Stimulated activated CD4-positive, alpha-beta T cell treated with anti-CD3 and anti-CD28 coated beads, Interleukin-12 subunit alpha, Interleukin-12 subunit beta, amount 100 ng/mL, for 48 hours (primary cell): ENCODE data around the gene VRK1.

ENCODE experiments used
- DNase-seq, 3 donors: peaks; one replicate each; pipeline ENCODE4 v3.0.0-alpha.2; 2020; ENCODE audit warnings: low read depth in 2 of 3, low spot score in 1 of 3

The VRK1 gene

DNA sequence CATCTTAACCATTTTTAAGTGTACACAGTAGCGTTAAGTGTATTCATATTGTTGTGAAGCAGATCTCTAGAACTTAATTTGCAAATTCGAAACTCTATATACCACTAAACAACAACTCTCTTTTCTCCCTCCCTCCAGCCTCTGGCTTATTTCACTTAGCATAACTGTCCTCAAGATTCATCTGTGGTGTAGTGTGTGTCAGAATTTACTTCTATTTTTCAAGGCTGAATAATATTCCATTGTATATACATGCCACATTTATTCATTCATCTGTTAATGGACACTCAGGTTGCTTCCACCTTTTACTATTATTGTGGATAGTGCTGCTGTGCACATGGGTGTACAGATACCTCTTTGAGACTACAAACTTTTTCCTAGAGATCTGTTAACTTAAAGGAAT, 26.5 kb downstream of the VRK1 start:
- no peak for DNase-seq

DNA sequence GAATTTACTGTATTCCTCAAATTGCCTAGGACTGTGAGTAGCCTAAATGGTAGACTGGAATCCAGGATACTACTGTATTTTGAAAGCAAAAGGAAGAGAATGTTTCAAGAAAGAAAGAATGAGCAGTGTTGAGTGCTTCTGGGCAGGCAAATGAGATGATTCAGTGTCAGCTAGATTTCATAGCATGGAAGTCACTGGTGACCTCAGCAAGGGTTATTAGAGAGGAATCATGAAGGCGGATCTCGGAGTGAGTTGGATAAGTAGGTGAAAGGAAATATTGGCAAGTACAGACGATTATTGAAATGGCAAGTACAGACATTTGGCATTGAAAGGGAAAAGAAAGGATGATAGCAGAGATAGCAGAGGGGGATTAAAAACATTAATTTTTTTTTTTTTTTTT, 27.1 kb downstream of the VRK1 start:
- no peak for DNase-seq

DNA sequence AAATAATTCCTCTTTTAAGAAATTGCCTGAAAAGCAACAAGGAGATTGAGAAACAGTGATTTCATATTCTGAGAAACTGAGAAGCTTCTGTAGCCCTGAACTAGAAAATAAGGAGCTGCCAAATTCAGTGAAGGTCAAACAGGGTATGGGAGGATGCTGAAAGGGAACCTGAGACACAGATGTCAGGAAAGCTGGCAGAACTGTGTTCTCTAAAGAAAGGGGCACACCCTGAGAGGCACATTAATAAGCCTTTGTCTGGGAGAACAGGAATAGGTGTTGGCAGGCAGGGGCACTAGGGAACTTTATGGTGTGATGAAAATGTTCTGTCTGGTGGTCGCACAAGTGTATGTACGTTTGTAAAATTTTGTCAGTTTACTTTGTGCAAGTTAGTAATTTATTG, 29.6 kb downstream of the VRK1 start:
- no peak for DNase-seq

DNA sequence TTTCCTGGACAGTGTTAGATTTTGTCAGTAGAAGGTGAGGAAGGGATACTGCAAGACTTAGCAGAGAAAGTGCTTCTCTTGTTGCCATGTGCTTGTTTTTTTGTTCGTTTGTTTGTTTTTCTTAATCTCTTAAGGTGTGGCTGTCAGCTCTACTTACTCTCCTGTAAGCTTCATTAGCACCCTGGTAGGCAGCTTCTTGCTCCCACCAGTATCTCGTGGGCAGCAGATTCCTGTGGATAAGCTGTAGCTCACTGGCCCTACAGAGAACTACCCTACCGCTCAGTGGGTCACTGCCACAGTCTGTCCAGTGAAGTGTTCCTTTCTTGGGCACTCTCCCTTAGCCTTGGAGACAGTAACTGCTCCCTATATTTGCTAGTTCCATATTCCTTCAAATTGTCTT, 30.1 kb downstream of the VRK1 start:
- DNase-seq = no peak

DNA sequence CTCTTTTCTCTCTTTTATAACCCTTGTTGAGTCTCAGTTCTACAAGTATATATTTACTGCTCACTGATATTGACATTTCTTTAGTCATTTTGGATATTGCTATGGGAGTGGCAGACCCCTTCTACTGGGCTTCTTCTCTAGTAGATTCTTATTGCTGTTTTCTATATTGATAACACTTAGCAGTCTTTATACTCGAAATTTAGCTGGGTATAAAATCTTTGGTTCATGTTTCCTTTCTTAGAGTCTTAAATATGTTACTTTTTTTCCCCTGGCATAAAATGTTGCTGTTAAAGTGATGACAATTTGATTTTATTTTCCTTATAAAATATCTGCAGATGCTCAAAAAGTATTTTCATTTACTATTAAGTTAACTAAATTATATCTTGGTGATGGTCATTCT, 32.6 kb downstream of the VRK1 start:
- DNase-seq = no peak

DNA sequence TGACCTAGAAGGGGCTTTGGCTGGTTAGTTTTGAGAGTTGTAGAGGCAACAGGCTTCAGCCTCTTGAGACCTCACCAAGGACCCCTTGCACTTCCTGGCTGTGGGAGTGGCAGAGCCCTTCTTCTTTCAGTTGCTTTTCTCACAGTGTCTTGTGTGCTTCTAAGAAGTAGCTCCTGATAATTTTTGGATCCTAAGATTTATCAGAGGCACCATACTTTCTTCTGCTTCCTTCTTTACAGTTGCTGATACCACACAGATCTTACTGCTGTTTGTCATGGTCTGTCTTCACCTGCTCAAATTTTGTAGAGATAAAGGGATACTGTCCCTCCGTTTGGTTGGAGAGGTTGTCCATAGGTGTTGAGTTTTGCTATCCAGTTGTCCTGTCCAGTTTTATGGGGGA, 33.8 kb downstream of the VRK1 start:
- no peak for DNase-seq

DNA sequence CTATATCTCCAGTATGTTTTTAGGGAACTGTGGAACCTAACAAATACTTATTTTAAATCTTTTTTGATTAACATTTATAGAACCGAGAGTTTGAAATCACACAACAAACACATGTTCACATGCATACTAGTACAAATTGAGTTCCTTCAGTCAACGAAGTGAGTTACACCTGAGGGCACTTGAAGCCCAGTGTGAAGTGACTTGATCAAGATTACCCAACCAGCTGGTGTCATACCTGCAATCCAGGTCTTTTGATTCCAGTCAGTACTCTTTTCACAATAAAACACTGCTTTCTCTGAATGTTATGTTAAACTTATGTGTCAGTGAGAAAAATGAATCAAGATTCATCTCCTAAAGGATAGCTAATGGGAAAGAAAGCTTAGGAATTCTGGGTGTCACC, 35.2 kb downstream of the VRK1 start:
- no peak for DNase-seq

DNA sequence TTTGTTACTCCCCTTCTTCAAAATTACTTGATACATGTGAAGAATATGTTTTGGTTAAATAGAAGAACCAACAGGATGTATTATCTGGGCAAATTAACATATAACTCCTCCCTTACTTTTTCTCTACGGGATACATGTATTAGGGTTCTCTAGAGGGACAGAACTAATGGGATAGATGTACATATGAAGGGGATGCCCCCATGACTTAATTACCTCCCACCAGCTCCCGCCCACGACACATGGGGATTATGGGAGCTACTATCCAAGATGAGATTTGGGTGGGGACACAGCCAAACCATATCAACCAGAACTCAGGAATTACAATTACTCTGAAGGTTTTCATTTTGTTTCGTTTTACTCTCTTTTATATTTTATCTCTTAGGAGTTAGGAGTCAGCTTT, 41.3 kb downstream of the VRK1 start:
- DNase-seq = no peak

DNA sequence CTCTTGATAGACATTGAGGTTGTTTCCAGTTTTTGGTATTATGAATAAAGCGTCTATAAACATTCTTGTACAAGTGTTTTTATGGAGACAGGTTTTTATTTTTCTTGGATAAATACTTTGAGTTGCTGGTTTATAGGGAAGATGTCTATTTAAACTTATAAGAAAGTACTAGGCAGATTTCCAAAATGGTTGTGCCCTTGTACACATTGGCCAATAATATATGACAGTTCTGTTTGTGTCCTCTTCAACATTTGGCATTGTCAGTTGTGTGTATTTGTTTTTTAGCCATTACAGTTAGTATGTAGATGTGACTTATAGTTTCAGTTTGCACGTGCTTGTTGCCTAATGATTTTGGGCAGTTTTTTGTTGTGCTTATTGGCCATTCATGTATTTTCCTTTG, 42.1 kb downstream of the VRK1 start:
- no peak for DNase-seq

DNA sequence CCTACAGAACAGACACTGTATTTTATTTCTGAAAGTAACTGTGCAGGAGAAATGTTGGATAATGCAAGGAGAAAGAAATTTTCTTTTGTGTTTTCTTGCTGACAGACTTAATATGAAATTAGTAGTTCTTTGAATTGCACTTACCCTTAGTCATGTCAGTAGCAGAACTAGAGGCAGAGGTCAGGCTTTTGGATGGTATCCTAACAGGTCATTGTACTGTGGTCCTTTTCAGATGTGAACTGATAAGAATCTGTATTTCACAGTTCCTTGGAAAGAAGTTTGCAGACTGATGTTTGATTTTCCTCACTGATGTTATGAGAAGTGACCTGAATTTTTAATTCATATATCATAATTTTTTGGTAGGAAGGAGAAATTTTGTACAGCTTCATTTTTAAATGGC, 46.0 kb downstream of the VRK1 start:
- no peak for DNase-seq

DNA sequence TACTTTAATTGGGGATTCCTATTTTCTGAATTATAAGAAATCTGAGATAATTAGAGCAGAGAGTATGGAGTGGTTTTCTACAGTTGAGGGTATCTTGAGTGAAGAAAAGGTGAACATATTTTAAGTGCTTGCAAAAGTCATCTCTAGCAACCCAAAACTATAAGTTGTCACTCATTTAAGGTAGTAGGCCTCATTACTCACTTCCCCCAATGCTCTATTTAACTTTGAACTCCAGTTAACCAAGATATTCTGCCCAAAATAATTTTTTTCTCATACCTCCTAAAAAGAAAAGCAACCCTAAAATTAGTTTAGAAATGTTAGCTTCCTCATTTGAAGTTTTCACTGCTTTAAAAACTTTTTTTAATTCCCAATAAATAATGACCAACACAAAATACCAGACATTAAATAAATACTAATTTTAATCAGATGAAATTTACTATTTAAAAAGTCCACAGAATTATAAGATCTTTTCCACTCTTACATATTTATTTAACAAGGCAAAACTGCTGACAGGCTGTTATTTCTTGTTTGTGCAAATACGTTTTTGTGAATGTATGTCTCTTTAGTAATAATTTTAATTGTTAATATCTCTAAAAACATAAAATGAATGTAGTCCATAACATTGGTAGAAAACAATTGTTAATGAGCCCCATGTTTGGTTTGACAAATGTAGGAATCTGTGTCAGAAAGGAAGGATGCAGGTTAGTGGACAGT, 47.8 kb downstream of the VRK1 start:
- DNase-seq = no peak

DNA sequence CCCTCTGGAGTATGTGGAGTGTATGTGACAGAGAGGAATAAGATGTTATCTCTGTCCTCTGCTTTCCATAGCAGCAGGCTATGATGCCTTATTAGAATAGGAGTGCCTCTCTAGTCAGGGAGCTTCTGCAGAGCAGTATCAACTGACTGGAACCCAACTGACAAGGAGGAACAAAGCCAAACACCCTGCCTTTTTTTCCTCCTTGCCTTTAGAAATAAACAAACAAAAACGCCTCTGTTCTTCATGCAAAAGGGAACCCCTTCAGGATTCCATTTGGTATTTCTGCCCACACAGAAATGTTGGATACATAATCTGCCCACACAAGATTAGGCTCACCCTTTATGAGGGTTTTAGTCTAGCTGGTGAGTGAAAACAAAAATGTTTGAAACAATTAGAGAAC, 50.3 kb downstream of the VRK1 start:
- no peak for DNase-seq

DNA sequence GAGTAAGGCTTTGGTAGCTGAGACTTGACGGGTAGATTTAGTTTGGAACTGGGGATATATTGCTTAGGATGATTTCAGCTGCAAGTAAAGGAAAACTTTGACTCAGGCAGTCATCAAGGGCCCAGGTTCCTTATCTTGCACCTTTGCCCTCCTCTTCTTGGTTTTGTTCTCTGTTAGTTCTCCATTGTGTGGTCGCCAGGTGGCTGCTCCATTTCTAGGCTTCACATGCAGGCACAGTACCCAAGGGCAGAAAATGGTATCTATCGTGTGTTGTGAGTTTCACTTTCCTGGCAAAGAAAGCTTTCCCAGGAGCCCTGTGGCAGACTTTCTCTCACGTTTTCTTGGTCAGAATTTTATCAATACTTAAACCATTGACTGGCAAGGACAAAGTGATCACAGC, 50.8 kb downstream of the VRK1 start:
- DNase-seq = no peak

DNA sequence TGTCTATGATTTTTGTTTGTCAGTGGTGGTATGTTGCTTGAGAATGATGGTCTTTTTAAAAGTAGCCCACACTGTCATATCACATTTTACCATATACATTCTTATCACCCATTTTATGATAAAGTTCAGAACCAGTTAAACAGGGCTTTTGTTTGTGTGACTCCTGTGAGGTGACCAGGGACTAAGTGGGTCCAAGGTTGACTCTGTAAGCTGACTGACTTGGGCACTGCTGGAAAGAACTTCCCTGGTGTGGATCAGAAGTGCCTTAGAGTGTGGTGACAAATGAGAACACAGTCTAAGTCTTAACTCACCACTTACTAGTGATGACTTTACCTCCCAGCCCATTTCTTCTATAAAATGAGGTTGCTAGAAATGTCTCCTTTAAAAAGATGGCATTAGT, 52.6 kb downstream of the VRK1 start:
- no peak for DNase-seq

DNA sequence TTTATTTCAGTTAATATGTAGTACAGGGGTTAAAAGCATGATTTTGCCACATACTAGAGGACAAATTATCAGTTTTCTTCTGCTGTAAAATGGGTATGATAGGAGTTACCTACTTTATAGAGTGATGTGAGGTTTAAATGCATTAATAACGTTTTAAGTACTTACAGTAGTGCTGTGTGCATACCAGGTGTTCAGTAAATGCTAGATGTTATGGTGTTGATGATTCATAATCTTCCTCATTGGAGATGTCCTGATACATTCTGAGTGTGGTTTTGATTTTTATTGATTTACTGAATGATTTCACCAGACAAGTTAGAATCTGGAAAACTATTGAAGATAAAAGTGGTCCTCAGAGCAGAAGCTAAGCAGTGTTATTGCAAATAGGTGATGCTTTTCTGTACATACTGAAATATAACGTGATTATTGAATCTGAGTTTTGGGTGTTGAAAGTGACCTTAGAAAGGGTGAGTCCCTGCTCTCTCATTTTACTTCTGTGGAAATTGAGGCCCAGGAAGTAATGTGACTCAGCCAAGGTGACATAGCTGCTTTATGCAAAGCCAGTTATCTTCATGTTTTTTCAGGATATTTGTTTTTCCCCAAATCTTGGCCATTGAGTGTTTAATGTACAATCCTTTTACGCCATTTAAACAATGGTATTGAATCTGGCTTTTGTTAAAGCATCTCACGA, 54.7 kb downstream of the VRK1 start:
- no peak for DNase-seq

DNA sequence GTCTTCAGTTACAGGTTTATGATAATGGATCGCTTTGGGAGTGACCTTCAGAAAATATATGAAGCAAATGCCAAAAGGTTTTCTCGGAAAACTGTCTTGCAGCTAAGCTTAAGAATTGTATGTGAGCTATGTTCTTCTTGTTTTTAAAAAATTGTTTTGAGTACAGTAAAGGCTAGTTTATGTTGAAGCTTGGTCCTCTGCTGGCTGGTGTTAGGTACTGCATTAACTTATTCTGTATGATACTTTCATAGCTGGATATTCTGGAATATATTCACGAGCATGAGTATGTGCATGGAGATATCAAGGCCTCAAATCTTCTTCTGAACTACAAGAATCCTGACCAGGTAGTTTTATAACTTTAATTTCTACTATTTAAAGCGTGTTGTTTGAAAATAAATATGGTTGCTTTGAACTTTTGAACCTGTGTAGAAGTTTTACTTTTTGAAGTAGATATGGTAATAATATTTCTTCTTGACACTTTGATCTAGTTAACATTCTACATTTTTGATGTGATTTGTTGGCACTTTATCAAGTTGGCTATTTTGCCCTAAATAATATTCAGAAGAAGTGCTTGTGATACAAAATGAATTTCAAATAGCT, 55.7 kb downstream of the VRK1 start:
- DNase-seq = no peak

DNA sequence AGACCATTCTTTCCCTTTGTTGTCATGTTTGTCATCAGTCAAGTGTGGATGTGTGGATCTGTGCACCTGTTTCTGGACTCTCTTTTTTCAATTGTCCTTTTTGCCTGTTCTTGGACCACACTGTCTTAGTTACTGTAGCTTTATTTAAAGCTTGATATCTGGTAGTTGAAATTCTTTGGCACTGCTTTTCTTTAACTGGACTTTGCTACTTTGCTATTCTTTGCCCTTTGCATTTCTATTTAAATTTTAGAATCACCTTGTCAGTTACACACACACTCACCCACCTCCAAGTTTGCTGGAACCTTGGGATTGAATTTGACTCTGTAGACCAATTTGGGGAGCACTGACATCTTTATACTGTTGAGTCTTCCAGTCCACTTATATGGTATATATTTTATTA, 61.5 kb downstream of the VRK1 start:
- DNase-seq = no peak

DNA sequence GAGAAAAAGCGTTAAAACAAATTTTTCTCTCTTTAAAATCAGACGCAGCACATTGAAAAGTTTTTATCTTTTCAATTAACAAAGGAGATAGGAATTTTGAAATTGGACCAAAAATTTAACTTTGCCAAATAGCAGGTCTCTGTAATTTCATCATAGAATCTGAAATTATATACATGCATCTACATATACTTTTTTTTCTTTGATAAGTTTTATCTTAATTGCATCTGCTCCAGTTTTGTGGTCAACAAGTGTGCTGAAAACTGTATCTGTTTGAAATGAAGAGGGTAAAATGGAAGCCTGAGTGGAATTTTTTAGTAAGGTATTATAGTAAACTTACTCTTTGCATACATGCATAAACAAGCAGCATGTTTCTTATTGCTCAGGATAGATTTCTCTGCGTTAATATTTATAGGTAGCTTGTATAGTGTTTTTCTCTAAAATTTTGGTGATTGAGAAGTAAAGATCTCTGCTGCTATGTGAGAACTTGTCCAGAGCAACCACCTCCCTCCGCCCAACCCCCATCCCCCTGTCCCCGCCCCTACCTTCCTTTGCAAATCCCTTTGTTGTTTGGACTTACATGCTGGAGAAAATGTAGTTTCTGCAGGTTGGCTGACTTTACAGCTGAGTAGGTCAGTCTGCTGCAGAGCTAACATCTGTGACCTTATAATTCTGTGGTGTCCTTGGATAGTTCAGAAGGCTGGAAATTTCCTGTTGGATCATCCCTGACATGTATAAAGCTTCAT, 64.6 kb downstream of the VRK1 start:
- DNase-seq = no peak

DNA sequence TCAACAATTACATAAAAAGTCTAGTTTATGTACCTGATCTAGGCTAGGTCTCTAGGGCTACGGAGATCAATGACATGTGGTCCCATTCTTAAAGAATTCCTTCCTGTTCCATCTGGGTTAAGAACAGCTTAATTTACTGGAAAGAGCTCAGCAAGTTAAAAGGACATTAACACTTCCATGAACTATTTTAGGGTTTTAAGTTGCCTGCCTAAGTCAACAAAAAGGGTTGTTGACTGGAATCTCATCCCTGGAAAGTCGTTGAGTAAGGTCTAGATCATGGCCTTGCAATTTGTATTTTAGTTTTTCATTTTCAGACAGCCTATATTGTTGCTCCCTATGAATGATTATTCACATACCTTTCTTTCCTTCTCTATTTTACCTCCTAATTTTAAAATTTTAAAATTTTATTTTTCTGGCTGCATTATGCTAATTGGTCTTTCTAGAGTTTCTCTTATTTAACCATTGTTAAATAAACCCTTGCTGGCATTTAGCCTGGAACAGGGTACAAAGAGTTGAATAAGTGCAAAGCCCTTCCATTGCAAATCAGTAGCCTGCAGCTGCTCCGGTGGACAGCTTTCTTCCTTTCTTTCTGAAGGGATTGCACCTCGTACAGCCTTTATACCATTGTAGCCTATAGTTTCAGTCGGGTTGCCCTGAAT, 66.3 kb downstream of the VRK1 start:
- no peak for DNase-seq

DNA sequence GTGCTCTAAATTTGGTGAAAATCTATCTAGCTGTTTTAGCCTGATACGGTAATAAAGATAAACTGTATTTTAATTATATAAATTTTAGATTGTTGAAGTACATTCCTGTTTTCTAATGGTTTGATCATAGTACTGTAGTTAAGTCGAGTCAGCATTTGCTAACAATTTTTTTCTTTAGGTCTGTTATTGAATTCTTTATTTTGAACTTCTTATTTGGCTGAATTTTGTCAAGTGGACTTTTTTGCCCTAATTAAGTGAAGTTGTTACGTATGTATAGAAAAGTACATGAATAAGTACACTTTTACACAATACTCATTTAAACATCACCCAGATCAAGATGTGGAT, 66.8 kb downstream of the VRK1 start:
- DNase-seq = no peak

DNA sequence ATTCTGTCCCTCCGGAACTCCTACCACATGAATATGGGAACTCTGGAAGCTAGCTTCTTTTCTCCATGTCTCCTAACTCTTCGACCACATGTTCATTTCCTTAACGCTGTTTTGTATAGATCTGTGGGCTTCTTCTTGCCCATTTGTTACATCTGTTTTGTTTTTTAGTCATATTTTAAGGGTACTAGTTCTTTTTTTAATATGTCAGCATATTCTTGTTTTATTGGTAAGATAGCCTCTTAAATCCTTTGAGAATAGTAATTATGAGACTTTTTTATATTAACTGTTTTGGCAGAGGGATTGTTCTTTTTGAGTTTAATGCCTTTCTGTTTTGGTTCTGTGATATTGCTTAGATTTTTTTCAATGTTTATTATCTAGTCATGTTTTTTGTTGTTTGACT, 70.5 kb downstream of the VRK1 start:
- DNase-seq = no peak

DNA sequence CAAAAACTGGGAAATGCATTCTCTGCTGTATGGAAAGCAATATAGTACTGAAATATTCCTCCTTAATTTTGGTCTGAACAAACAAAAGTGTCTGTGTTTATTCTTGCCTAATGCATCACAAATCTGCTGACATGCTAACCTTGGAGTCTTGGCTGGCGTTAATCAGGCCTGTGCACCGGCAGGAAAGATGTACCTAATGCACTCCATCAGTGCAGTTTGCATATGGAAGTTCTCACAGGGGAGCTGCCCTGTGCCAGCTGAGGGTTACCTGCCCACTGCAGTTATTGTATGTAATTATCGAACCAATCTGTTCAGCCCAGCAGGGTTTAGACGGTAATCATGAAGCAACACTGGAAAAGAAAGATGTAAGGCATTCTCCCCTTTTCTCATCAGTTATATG, 76.9 kb downstream of the VRK1 start:
- DNase-seq = no peak
